Upper lobe of left lung (tissue), 4 donors: Measurements from ENCODE around the gene ITGA2.

ENCODE experiments used
- POLR2A ChIP-seq, 4 donors: fragments of 450-650 bp; IDR thresholded peaks; one replicate each; pipeline ENCODE4 v1.5.1; 2016 to 2017; ENCODE audit warnings: antibody characterized with exemption in 4 of 4, mild to moderate bottlenecking in 2 of 4
- POLR2AphosphoS5 ChIP-seq, 2 donors: sonication (generic); formaldehyde crosslinking; IDR thresholded peaks; one replicate each; pipeline ENCODE4 v1.5.1; 2017; ENCODE audit warnings: antibody characterized with exemption in 2 of 2
- TF ChIP-seq, protein P1 (sequence below), 6 experiments: fragments of 450-650 bp in 4 of 6; fragments of 200-600 bp in 2 of 6; sonication (generic) in 2 of 6; IDR thresholded peaks; one replicate each; pipeline ENCODE4 v1.5.1; 2016 to 2019; ENCODE audit warnings: antibody characterized with exemption in 6 of 6

DNA sequence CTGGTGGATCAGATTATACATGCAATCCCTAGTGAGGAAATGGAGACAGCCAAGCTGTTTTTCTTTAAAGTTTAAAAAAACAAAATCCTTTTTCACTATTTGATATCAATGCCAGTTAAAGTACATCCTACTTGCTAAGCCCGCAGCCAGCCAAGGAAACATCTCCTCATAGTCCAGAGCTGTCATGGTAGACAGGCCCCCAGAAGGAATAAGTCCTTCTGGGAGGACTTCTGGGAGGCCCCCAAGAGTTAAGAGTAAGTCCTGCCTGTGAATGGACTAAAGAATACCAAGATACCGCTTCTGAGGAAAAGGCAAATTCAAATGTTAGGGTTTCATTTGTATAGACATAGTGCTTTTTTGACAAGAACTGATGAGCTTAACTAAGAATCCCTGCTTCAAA, 82.1 kb downstream of the ITGA2 start:
- TF ChIP-seq, protein P1, sequence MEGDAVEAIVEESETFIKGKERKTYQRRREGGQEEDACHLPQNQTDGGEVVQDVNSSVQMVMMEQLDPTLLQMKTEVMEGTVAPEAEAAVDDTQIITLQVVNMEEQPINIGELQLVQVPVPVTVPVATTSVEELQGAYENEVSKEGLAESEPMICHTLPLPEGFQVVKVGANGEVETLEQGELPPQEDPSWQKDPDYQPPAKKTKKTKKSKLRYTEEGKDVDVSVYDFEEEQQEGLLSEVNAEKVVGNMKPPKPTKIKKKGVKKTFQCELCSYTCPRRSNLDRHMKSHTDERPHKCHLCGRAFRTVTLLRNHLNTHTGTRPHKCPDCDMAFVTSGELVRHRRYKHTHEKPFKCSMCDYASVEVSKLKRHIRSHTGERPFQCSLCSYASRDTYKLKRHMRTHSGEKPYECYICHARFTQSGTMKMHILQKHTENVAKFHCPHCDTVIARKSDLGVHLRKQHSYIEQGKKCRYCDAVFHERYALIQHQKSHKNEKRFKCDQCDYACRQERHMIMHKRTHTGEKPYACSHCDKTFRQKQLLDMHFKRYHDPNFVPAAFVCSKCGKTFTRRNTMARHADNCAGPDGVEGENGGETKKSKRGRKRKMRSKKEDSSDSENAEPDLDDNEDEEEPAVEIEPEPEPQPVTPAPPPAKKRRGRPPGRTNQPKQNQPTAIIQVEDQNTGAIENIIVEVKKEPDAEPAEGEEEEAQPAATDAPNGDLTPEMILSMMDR (IDR thresholded peaks at IDR 0.05), result no peak
- TF ChIP-seq POLR2AphosphoS5 (IDR thresholded peaks at IDR 0.05) (no peak), POLR2A (IDR thresholded peaks at IDR 0.05) (no peak)
